Prostate gland (tissue), 2 donors: Measurements from ENCODE around the gene DEAF1. TPM values are rescaled to one million over a fixed set of nuclear protein-coding genes. Genes with fewer than 3 reads are reported as not detected.

ENCODE experiments used
- DNase-seq: peaks from one replicate; pipeline ENCODE4 v3.0.0-alpha.2; 2019; ENCODE audit warnings: low spot score
- H3K27ac ChIP-seq, 2 donors: fragments of 200-600 bp; sonication (generic); 2 replicates each; pipeline ENCODE4 v1.5.1; 2017 to 2019
- H3K27me3 ChIP-seq: fragments of 200-600 bp; sonication (generic); replicated peaks from 2 replicates; pipeline ENCODE4 v1.5.1; 2019; ENCODE audit not compliant: insufficient read depth
- H3K36me3 ChIP-seq, 2 donors: fragments of 200-600 bp; sonication (generic); 1 replicate in 1 of 2; 2 replicates in 1 of 2; pipeline versions ENCODE4 v1.5.1 to v1.8.1; 2017 to 2019
- H3K4me1 ChIP-seq: fragments of 200-600 bp; sonication (generic); replicated peaks from 2 replicates; pipeline ENCODE4 v1.5.1; 2019
- H3K4me3 ChIP-seq, 2 donors: fragments of 200-600 bp; sonication (generic); 2 replicates each; pipeline ENCODE4 v1.5.1; 2017 to 2019
- H3K9me3 ChIP-seq: fragments of 200-600 bp; sonication (generic); 2 replicates; pipeline ENCODE4 v1.5.1; 2017
- CTCF ChIP-seq, 4 experiments: fragments of 200-600 bp in 2 of 4; fragments of 450-650 bp in 2 of 4; sonication (generic) in 2 of 4; IDR thresholded peaks; 1 replicate in 3 of 4; 2 replicates in 1 of 4; pipeline ENCODE4 v1.5.1; 2016 to 2019; ENCODE audit warnings: antibody characterized with exemption in 4 of 4, mild to moderate bottlenecking in 2 of 4, moderate library complexity in 2 of 4
- POLR2A ChIP-seq: fragments of 450-650 bp; IDR thresholded peaks from one replicate; pipeline ENCODE4 v1.6.1; 2016; ENCODE audit warnings: antibody characterized with exemption, mild to moderate bottlenecking
- POLR2AphosphoS5 ChIP-seq: sonication (generic); formaldehyde crosslinking; IDR thresholded peaks from one replicate; pipeline ENCODE4 v1.6.1; 2017; ENCODE audit warnings: antibody characterized with exemption
- WGBS: methylation state at CpG from one replicate; pipeline ENCODE4 v1.1.5; 2018; 5-methylcytosine and 5-hydroxymethylcytosine counted together
- intact Hi-C: fragments of 100-400 bp; cut with DNase I; formaldehyde crosslinking; loops from one replicate; pipeline ENCODE4 v1.14.2; 2022
- total RNA-seq, 2 donors: library from RNA; depleted of rRNA; stranded (reverse); fragments of >200 nt; gene quantifications; one replicate each; pipeline ENCODE4 v1.1.0, GENCODE V29; 2016

Gene DEAF1
- total RNA-seq, 2 donors from 2014 or later, result 53.5 to 102 TPM

- Histone ChIP-seq H3K4me1 (no peaks in the 10 kb centered on the region), H3K9me3 (no peaks in the 10 kb centered on the region), H3K27me3 (no peaks in the 10 kb centered on the region), H3K36me3 (peaks cover 0 to 3% of the 10 kb centered on the region in 2 donors), H3K4me3 (no peak overlapping the region), H3K27ac (no peak overlapping the region)
- 95% methylated on average over 14 of the region's 14 CpGs for WGBS
- TF ChIP-seq POLR2AphosphoS5, result no peak
- no peak for TF ChIP-seq CTCF (IDR thresholded peaks at IDR 0.05)
- no peak for TF ChIP-seq POLR2A
- no peak for DNase-seq
- intact Hi-C loops, result no loop called here
Observed at GRCh38 chr11:646214-646613, 48.8 kb downstream of the DEAF1 start.

GRCh38 chr11:645536-645935 is 49.5 kb downstream of the DEAF1 start:
- H3K27ac ChIP-seq, result no peak overlapping the region
- no peaks in the 10 kb centered on the region for H3K27me3 ChIP-seq
- intact Hi-C loops, result no loop called here
- H3K4me1 ChIP-seq, result no peaks in the 10 kb centered on the region
- peaks cover 0 to 3% of the 10 kb centered on the region in 2 donors for H3K36me3 ChIP-seq
- TF ChIP-seq CTCF (IDR thresholded peaks at IDR 0.05) (no peak), POLR2AphosphoS5 (no peak), POLR2A (no peak)
- H3K4me3 ChIP-seq, result no peak overlapping the region
- DNase-seq, result no peak
- WGBS, result 92% methylated on average over 16 of the region's 16 CpGs
- no peaks in the 10 kb centered on the region for H3K9me3 ChIP-seq

- intact Hi-C loops, result no loop called here
- H3K4me1 ChIP-seq, result no peaks in the 10 kb centered on the region
- H3K36me3 ChIP-seq, result peaks cover 0 to 3% of the 10 kb centered on the region in 2 donors
- no peak for TF ChIP-seq CTCF (IDR thresholded peaks at IDR 0.05)
- TF ChIP-seq POLR2AphosphoS5, result no peak
- TF ChIP-seq POLR2A, result no peak
- H3K27me3 ChIP-seq, result no peaks in the 10 kb centered on the region
- no peak overlapping the region for H3K4me3 ChIP-seq
- WGBS, result 84% methylated on average over 50 of the region's 50 CpGs
- H3K27ac ChIP-seq, result no peak overlapping the region
- no peaks in the 10 kb centered on the region for H3K9me3 ChIP-seq
- DNase-seq, result no peak
Observed at GRCh38 chr11:643849-644738, 50.9 kb downstream of the DEAF1 start.

- TF ChIP-seq POLR2AphosphoS5 (no peak), POLR2A (no peak), CTCF (IDR thresholded peaks at IDR 0.05) (no peak)
- intact Hi-C loops, result no loop called here
- H3K4me1 ChIP-seq, result no peaks in the 10 kb centered on the region
- H3K36me3 ChIP-seq, result peaks cover 0 to 3% of the 10 kb centered on the region in 2 donors
- WGBS, result 91% methylated on average over 9 of the region's 9 CpGs
- no peaks in the 10 kb centered on the region for H3K9me3 ChIP-seq
- no peak overlapping the region for H3K27ac ChIP-seq
- no peak overlapping the region for H3K4me3 ChIP-seq
- H3K27me3 ChIP-seq, result no peaks in the 10 kb centered on the region
- no peak for DNase-seq
Observed at GRCh38 chr11:643366-643765, 51.7 kb downstream of the DEAF1 start.
